GM12878 (cell line): ENCODE data around the gene GALNT11. TPM values are rescaled to one million over a fixed set of nuclear protein-coding genes. Genes with fewer than 3 reads are reported as not detected.

Experiments
- ATAC-seq: fragments of 200-7000 bp; cut with Tn5 transposase; 3 replicates; pipeline ENCODE4 v1.9.1; 2020; ENCODE audit warnings: mild to moderate bottlenecking, moderate library complexity
- BruUV-seq: library from RNA; stranded (reverse); fragments of 400-500 nt; replicated peaks from 2 replicates; lab custom pipeline; 2021; lab: Mats Ljungman, UMichigan
- CTCF ChIA-PET: fragments of 300-600 bp; sonication (Branson Sonifier 250); formaldehyde crosslinking; extraction: SDS; loops from one replicate; lab custom pipeline; 2021; ENCODE audit warnings: inconsistent platforms; lab: Yijun Ruan, JAX
- POLR2A ChIA-PET: fragments of 350-600 bp; formaldehyde crosslinking; extraction: SDS; loops from one replicate; lab custom pipeline; 2021; ENCODE audit warnings: inconsistent platforms; lab: Charles Lee
- RAD21 ChIA-PET: fragments of 300-600 bp; sonication (Branson Sonifier 250); formaldehyde crosslinking; loops from one replicate; lab custom pipeline; 2023; ENCODE audit warnings: antibody characterized with exemption; ENCODE audit not compliant: unreplicated experiment; lab: Charles Lee
- SMC1A ChIA-PET: fragments of 300-600 bp; sonication (Branson Sonifier 250); formaldehyde crosslinking; loops from one replicate; lab custom pipeline; 2023; ENCODE audit not compliant: unreplicated experiment, uncharacterized antibody; lab: Charles Lee
- DNase-seq: peaks from one replicate; pipeline ENCODE4 v3.0.0-alpha.2; 2011; ENCODE audit warnings: low read depth, low spot score
- FAIRE-seq: peaks from 3 replicates; lab custom pipeline; 2011; peaks lifted over from hg19 to GRCh38; lab: Jason Lieb, UNC
- H2AFZ ChIP-seq: 2 replicates; pipeline ENCODE4 v1.6.0; 2011; ENCODE audit warnings: low read depth, low read length, control low read depth; ENCODE audit not compliant: control insufficient read depth
- H3K27ac ChIP-seq: 2 replicates; pipeline ENCODE4 v1.5.1; 2011; ENCODE audit warnings: control low read depth; ENCODE audit not compliant: control insufficient read depth, insufficient read depth
- H3K27me3 ChIP-seq, 2 experiments: replicated peaks in 1 of 2; 2 replicates each; pipeline versions ENCODE4 v1.6.0 to v1.6.1; 2011; ENCODE audit warnings: low read length in 1 of 2; ENCODE audit not compliant: control insufficient read depth in 2 of 2, insufficient read depth in 2 of 2
- H3K36me3 ChIP-seq, 2 experiments: 2 replicates each; pipeline ENCODE4 v1.5.1; 2011; ENCODE audit warnings: low read length in 1 of 2; ENCODE audit not compliant: control insufficient read depth in 2 of 2, insufficient read depth in 2 of 2
- H3K4me1 ChIP-seq: 2 replicates; pipeline ENCODE4 v1.6.1; 2011; ENCODE audit warnings: mild to moderate bottlenecking, low read length, moderate library complexity, mixed read lengths; ENCODE audit not compliant: control insufficient read depth, insufficient read depth
- H3K4me2 ChIP-seq: 2 replicates; pipeline ENCODE4 v1.6.0; 2011; ENCODE audit warnings: control low read depth; ENCODE audit not compliant: control insufficient read depth, insufficient read depth
- H3K4me3 ChIP-seq: fragments of 200-600 bp; sonication (generic); 2 replicates; pipeline ENCODE4 v1.5.1; 2016
- H3K79me2 ChIP-seq: 2 replicates; pipeline ENCODE4 v1.6.0; 2011; ENCODE audit warnings: low read length; ENCODE audit not compliant: control insufficient read depth, insufficient read depth
- H3K9ac ChIP-seq: 2 replicates; pipeline ENCODE4 v1.8.0; 2011; ENCODE audit warnings: low read length, control low read depth, mixed read lengths; ENCODE audit not compliant: control insufficient read depth, insufficient read depth
- H3K9me3 ChIP-seq: replicated peaks from 3 replicates; pipeline ENCODE4 v1.5.1; 2011; ENCODE audit warnings: mild to moderate bottlenecking, low read length; ENCODE audit not compliant: control insufficient read depth, insufficient read depth
- H4K20me1 ChIP-seq: 2 replicates; pipeline ENCODE4 v1.6.0; 2011; ENCODE audit not compliant: control insufficient read depth, insufficient read depth
- BHLHE40 ChIP-seq, 2 experiments: fragments of 450-650 bp in 1 of 2; IDR thresholded peaks; 2 replicates each; pipeline ENCODE4 v1.6.1; 2011 to 2017; ENCODE audit warnings: low read depth in 2 of 2, borderline replicate concordance in 1 of 2, improper control_type of control experiment in 1 of 2, low read length in 1 of 2, mild to moderate bottlenecking in 1 of 2
- CBX5 ChIP-seq: sonication (generic); IDR thresholded peaks from 2 replicates; pipeline ENCODE4 v1.6.1; 2016; ENCODE audit warnings: low read depth, moderate library complexity, mild to moderate bottlenecking, inconsistent platforms
- CREM ChIP-seq: IDR thresholded peaks from 2 replicates; pipeline ENCODE4 v1.6.1; 2014; ENCODE audit warnings: antibody characterized with exemption, low read depth
- EP300 ChIP-seq, 2 experiments: fragments of 150-350 bp in 1 of 2; IDR thresholded peaks; 2 replicates each; pipeline ENCODE4 v1.6.1; 2011 to 2012; ENCODE audit warnings: low read depth in 2 of 2, low read length in 2 of 2, borderline replicate concordance in 1 of 2, improper control_type of control experiment in 1 of 2, inconsistent platforms in 1 of 2; ENCODE audit not compliant: control insufficient read depth in 1 of 2
- FOXM1 ChIP-seq: IDR thresholded peaks from 2 replicates; pipeline ENCODE4 v1.6.1; 2012; ENCODE audit warnings: low read depth, mild to moderate bottlenecking, inconsistent platforms, low read length, moderate library complexity
- HDGF ChIP-seq: fragments of 450-650 bp; IDR thresholded peaks from 2 replicates; pipeline ENCODE4 v1.6.1; 2016; ENCODE audit warnings: antibody characterized with exemption
- IKZF2 ChIP-seq, 2 experiments: fragments of 450-650 bp; IDR thresholded peaks; 2 replicates each; pipeline ENCODE4 v1.6.1; 2017; ENCODE audit warnings: mild to moderate bottlenecking in 2 of 2, moderate library complexity in 2 of 2
- MXI1 ChIP-seq: fragments of 150-350 bp; IDR thresholded peaks from 2 replicates; pipeline ENCODE4 v1.6.1; 2011; ENCODE audit warnings: low read depth, mild to moderate bottlenecking, inconsistent platforms, low read length, improper control_type of control experiment
- NRF1 ChIP-seq: conservative IDR thresholded peaks from 2 replicates; pipeline ENCODE4 v1.6.1; 2011; ENCODE audit warnings: mild to moderate bottlenecking, low read depth, low read length, improper control_type of control experiment
- PAX8 ChIP-seq: fragments of 450-650 bp; IDR thresholded peaks from 2 replicates; pipeline ENCODE4 v1.6.1; 2017; ENCODE audit warnings: mild to moderate bottlenecking, moderate library complexity
- RELA ChIP-seq: fragments of 450-650 bp; IDR thresholded peaks from 2 replicates; pipeline ENCODE4 v1.8.0; 2014; ENCODE audit warnings: borderline replicate concordance; ENCODE audit not compliant: partially characterized antibody
- SMAD5 ChIP-seq: IDR thresholded peaks from 2 replicates; pipeline ENCODE4 v1.6.1; 2016; ENCODE audit warnings: antibody characterized with exemption, low read depth
- SMARCA5 ChIP-seq: fragments of 450-650 bp; IDR thresholded peaks from 2 replicates; pipeline ENCODE4 v1.6.1; 2017; ENCODE audit warnings: mild to moderate bottlenecking
- TARDBP ChIP-seq: IDR thresholded peaks from 2 replicates; pipeline ENCODE4 v1.6.1; 2016; ENCODE audit warnings: borderline replicate concordance
- WRNIP1 ChIP-seq: IDR thresholded peaks from 2 replicates; pipeline ENCODE4 v1.6.1; 2011; ENCODE audit warnings: low read depth, low read length, improper control_type of control experiment, borderline replicate concordance
- WGBS: methylation state at CpG from one replicate; pipeline ENCODE4 v1.1.6; 2016; ENCODE audit warnings: low lambda C conversion rate; ENCODE audit not compliant: insufficient replicate concordance, insufficient coverage; ENCODE audit errors: missing lambda C conversion rate; 5-methylcytosine and 5-hydroxymethylcytosine counted together
- in situ Hi-C: fragments of 300-500 bp; cut with MboI; formaldehyde crosslinking; loops from 9 replicates; pipeline ENCODE4 v1.14.3; 2018; ENCODE audit warnings: mixed read lengths
- intact Hi-C: fragments of 100-400 bp; cut with micrococcal nuclease; formaldehyde crosslinking; loops from one replicate; pipeline ENCODE4 v1.14.2; 2022; ENCODE audit not compliant: unreplicated experiment
- polyA plus RNA-seq, 11 experiments: library from polyadenylated mRNA; depleted of rRNA in 4 of 11; unstranded in 6 of 11; stranded (reverse) in 5 of 11; fragments of >200 nt; fragmentation: Nextera tagmentation in 4 of 11; fragmentation: Illumina TruSeq in 1 of 11; extraction: Ambion mirVana in 4 of 11; extraction: Trizol in 1 of 11; gene quantifications; 1 replicate in 1 of 11; 2 replicates in 10 of 11; pipeline versions ENCODE4 v1.2.1 to v1.2.3, GENCODE V29; 2011 to 2016; ENCODE audit warnings: inconsistent platforms in 2 of 11, missing spikeins in 2 of 11, low read depth in 1 of 11
- total RNA-seq, 4 experiments: library from RNA; depleted of rRNA in 3 of 4; stranded (reverse); fragments of >200 nt in 3 of 4; fragmentation: Illumina TruSeq in 1 of 4; extraction: Trizol in 1 of 4; gene quantifications; 2 replicates each; pipeline versions ENCODE4 v1.2.1 to v1.2.3, GENCODE V29; 2013 to 2021
- TF ChIP-seq, protein P1 (sequence below): IDR thresholded peaks from 2 replicates; pipeline ENCODE4 v1.6.1; 2012; ENCODE audit warnings: low read depth, low read length, improper control_type of control experiment
- TF ChIP-seq, protein P2 (sequence below): fragments of 450-650 bp; IDR thresholded peaks from 2 replicates; pipeline ENCODE4 v1.6.1; 2017; ENCODE audit warnings: mild to moderate bottlenecking
- TF ChIP-seq, protein P3 (sequence below): IDR thresholded peaks from 2 replicates; pipeline ENCODE4 v1.6.1; 2012; ENCODE audit warnings: low read depth, low read length, improper control_type of control experiment
- TF ChIP-seq, protein P4 (sequence below): fragments of 450-650 bp; formaldehyde crosslinking; IDR thresholded peaks from 2 replicates; pipeline ENCODE4 v1.4.0; 2020; ENCODE audit warnings: mild to moderate bottlenecking, moderate library complexity

The GALNT11 gene
- total and polyA plus RNA-seq, 10 of the 15 experiments (the other 5 are each of a cell fraction or from before 2014, with no cell fraction given), result 2.0 to 9.5 (median 6.4) TPM

DNA sequence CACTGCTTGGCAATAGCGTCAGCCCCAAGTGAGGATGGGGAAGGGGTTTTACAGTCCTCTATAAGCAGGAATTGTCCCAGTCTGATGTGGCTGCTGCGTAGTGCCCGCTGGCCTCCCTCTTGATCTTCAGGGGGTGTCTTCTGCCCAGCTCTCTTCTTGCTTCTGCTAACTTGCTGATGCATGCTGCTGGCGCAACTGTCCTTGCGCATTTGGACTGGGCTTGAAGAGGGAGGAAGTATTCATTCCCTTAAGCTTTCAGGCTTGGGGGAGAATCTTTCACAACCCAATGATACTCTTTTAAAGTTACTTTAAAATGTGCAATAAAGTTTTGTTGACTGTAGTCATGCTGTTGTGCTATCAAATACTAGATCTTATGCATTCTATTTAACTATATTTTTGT lies 10.3 kb downstream of the GALNT11 start:
- WGBS, result 100% methylated on average over 5 of the region's 5 CpGs
- ATAC-seq (no peak), FAIRE-seq (no peak), DNase-seq (no peak)
- RAD21 ChIA-PET, result no interaction called here
- POLR2A ChIA-PET, result no interaction called here
- CTCF ChIA-PET, result no interaction called here
- H3K27ac ChIP-seq, result no peak overlapping the region
- H3K4me1 ChIP-seq, result no peaks in the 10 kb centered on the region
- no peaks in the 10 kb centered on the region for H3K27me3 ChIP-seq
- H3K9ac ChIP-seq, result no peak overlapping the region
- H3K36me3 ChIP-seq, result no peaks in the 10 kb centered on the region
- H3K79me2 ChIP-seq, result no peaks in the 10 kb centered on the region
- no peak overlapping the region for H3K4me2 ChIP-seq
- H2AFZ ChIP-seq, result no peak overlapping the region
- intact Hi-C loops (no loop called here), in situ Hi-C loops (no loop called here)
- H3K4me3 ChIP-seq, result no peak overlapping the region
- SMC1A ChIA-PET, result no interaction called here
- peaks cover 5% of the 10 kb centered on the region; the same call in 2 of the 3 replicates for H3K9me3 ChIP-seq
- H4K20me1 ChIP-seq, result no peaks in the 10 kb centered on the region
- BruUV-seq, result no TSS peak
- TF ChIP-seq RELA, result no peak
- TF ChIP-seq, protein P1, sequence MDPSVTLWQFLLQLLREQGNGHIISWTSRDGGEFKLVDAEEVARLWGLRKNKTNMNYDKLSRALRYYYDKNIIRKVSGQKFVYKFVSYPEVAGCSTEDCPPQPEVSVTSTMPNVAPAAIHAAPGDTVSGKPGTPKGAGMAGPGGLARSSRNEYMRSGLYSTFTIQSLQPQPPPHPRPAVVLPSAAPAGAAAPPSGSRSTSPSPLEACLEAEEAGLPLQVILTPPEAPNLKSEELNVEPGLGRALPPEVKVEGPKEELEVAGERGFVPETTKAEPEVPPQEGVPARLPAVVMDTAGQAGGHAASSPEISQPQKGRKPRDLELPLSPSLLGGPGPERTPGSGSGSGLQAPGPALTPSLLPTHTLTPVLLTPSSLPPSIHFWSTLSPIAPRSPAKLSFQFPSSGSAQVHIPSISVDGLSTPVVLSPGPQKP, result no peak
- TF ChIP-seq HDGF, result no peak
- TF ChIP-seq NRF1, result no peak
- no peak for TF ChIP-seq BHLHE40 (IDR thresholded peaks at IDR 0.05; ENCODE audit: borderline replicate concordance in 1 of 2, low read depth in 2 of 2, low read length in 1 of 2)
- no peak for TF ChIP-seq FOXM1
- TF ChIP-seq WRNIP1, result no peak
- TF ChIP-seq SMAD5, result no peak
- TF ChIP-seq EP300 (IDR thresholded peaks at IDR 0.05; ENCODE audit: borderline replicate concordance in 1 of 2, control insufficient read depth in 1 of 2, low read depth in 2 of 2, low read length in 2 of 2), result no peak
- no peak for TF ChIP-seq TARDBP
- TF ChIP-seq IKZF2 (IDR thresholded peaks at IDR 0.05), result no peak
- TF ChIP-seq CREM, result no peak
- TF ChIP-seq, protein P2, sequence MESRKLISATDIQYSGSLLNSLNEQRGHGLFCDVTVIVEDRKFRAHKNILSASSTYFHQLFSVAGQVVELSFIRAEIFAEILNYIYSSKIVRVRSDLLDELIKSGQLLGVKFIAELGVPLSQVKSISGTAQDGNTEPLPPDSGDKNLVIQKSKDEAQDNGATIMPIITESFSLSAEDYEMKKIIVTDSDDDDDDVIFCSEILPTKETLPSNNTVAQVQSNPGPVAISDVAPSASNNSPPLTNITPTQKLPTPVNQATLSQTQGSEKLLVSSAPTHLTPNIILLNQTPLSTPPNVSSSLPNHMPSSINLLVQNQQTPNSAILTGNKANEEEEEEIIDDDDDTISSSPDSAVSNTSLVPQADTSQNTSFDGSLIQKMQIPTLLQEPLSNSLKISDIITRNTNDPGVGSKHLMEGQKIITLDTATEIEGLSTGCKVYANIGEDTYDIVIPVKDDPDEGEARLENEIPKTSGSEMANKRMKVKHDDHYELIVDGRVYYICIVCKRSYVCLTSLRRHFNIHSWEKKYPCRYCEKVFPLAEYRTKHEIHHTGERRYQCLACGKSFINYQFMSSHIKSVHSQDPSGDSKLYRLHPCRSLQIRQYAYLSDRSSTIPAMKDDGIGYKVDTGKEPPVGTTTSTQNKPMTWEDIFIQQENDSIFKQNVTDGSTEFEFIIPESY, result no peak
- TF ChIP-seq PAX8, result no peak
- TF ChIP-seq SMARCA5, result no peak
- TF ChIP-seq, protein P3, sequence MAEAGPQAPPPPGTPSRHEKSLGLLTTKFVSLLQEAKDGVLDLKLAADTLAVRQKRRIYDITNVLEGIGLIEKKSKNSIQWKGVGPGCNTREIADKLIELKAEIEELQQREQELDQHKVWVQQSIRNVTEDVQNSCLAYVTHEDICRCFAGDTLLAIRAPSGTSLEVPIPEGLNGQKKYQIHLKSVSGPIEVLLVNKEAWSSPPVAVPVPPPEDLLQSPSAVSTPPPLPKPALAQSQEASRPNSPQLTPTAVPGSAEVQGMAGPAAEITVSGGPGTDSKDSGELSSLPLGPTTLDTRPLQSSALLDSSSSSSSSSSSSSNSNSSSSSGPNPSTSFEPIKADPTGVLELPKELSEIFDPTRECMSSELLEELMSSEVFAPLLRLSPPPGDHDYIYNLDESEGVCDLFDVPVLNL, result no peak
- no peak for TF ChIP-seq MXI1
- TF ChIP-seq, protein P4, sequence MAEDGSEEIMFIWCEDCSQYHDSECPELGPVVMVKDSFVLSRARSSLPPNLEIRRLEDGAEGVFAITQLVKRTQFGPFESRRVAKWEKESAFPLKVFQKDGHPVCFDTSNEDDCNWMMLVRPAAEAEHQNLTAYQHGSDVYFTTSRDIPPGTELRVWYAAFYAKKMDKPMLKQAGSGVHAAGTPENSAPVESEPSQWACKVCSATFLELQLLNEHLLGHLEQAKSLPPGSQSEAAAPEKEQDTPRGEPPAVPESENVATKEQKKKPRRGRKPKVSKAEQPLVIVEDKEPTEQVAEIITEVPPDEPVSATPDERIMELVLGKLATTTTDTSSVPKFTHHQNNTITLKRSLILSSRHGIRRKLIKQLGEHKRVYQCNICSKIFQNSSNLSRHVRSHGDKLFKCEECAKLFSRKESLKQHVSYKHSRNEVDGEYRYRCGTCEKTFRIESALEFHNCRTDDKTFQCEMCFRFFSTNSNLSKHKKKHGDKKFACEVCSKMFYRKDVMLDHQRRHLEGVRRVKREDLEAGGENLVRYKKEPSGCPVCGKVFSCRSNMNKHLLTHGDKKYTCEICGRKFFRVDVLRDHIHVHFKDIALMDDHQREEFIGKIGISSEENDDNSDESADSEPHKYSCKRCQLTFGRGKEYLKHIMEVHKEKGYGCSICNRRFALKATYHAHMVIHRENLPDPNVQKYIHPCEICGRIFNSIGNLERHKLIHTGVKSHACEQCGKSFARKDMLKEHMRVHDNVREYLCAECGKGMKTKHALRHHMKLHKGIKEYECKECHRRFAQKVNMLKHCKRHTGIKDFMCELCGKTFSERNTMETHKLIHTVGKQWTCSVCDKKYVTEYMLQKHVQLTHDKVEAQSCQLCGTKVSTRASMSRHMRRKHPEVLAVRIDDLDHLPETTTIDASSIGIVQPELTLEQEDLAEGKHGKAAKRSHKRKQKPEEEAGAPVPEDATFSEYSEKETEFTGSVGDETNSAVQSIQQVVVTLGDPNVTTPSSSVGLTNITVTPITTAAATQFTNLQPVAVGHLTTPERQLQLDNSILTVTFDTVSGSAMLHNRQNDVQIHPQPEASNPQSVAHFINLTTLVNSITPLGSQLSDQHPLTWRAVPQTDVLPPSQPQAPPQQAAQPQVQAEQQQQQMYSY (CRISPR knock-in tag), result no peak
- TF ChIP-seq CBX5, result no peak
